Kidney (tissue), 14 donors: ENCODE measurements around the gene BMP7. TPM values are rescaled to one million over a fixed set of nuclear protein-coding genes. Genes with fewer than 3 reads are reported as not detected.

ENCODE experiments used
- DNase-seq, 5 donors: peaks; one replicate each; pipeline ENCODE4 v3.0.0-alpha.2; 2013 to 2020
- FAIRE-seq: peaks from 2 replicates; lab custom pipeline; 2012; peaks lifted over from hg19 to GRCh38; lab: Jason Lieb, UNC
- H3K27ac ChIP-seq, 2 donors: one replicate each; pipeline ENCODE4 v1.7.0; 2013; ENCODE audit warnings: low read depth in 2 of 2, low read length in 2 of 2, inconsistent platforms in 1 of 2
- H3K27me3 ChIP-seq: one replicate; pipeline ENCODE4 v1.7.1; 2013; ENCODE audit warnings: low read length, inconsistent platforms; ENCODE audit not compliant: control insufficient read depth, insufficient read depth
- H3K36me3 ChIP-seq, 3 donors: one replicate each; pipeline versions ENCODE4 v1.7.0 to v1.7.1; 2013; ENCODE audit warnings: low read length in 3 of 3, control low read depth in 1 of 3, inconsistent platforms in 1 of 3; ENCODE audit not compliant: insufficient read depth in 3 of 3, control insufficient read depth in 2 of 3
- H3K4me1 ChIP-seq, 3 donors: one replicate each; pipeline versions ENCODE4 v1.7.0 to v1.7.1; 2013; ENCODE audit warnings: low read length in 3 of 3, inconsistent platforms in 1 of 3, low read depth in 1 of 3; ENCODE audit not compliant: control insufficient read depth in 2 of 3, insufficient read depth in 2 of 3
- H3K4me3 ChIP-seq, 3 donors: one replicate each; pipeline versions ENCODE4 v1.7.0 to v1.8.1; 2013; ENCODE audit warnings: low read length in 3 of 3, control low read depth in 1 of 3, inconsistent platforms in 1 of 3
- H3K9ac ChIP-seq, 3 donors: one replicate each; pipeline versions ENCODE4 v1.7.0 to v1.7.1; 2013; ENCODE audit warnings: low read length in 3 of 3, control low read depth in 1 of 3, inconsistent platforms in 1 of 3
- H3K9me3 ChIP-seq, 3 donors: one replicate each; pipeline versions ENCODE4 v1.7.0 to v1.7.1; 2013; ENCODE audit warnings: low read length in 3 of 3, control low read depth in 1 of 3, inconsistent platforms in 1 of 3; ENCODE audit not compliant: control insufficient read depth in 2 of 3, insufficient read depth in 1 of 3
- CTCF ChIP-seq: IDR thresholded peaks from 3 replicates; pipeline ENCODE4 v1.5.1; 2012; ENCODE audit warnings: mild to moderate bottlenecking, moderate library complexity, borderline replicate concordance; ENCODE audit not compliant: insufficient read depth; ENCODE audit errors: extremely low read depth
- intact Hi-C: fragments of 100-400 bp; cut with DNase I; formaldehyde crosslinking; loops from one replicate; pipeline ENCODE4 v1.11.1; 2022
- polyA plus RNA-seq: library from polyadenylated mRNA; stranded (reverse); fragments of 350-450 nt; fragmentation: Illumina TruSeq; extraction: RNeasy Lipid Tissue Mini Kit (QIAGEN cat#74804); gene quantifications from one replicate; pipeline ENCODE4 v1.2.3, GENCODE V29; 2014; ENCODE audit warnings: low read depth, low replicate concordance; ENCODE audit not compliant: insufficient read depth
- total RNA-seq: library from RNA; stranded (reverse); fragmentation: NEBNext Ultra II Directional; extraction: Animal tissue kit (Norgen Biotek cat#: 25700); gene quantifications from one replicate; pipeline ENCODE4 v1.2.1, GENCODE V29; 2021
- donor health status: control.
- donor health status: control.
- donor health status: control.
- donor health status: control.
- donor health status: control.
- donor health status: DM: yes; HTN: yes; CAD: no.
- donor health status: Normal renal cell carcinoma (clear cell type).

Gene BMP7
- total and polyA plus RNA-seq, 2 donors from 2014 or later: 1.6 to 11.3 TPM

- no peak for TF ChIP-seq CTCF
- Histone ChIP-seq H3K9me3 (no peaks in the 10 kb centered on the region), H3K27me3 (no peaks in the 10 kb centered on the region), H3K4me1 (no peaks in the 10 kb centered on the region), H3K27ac (no peak overlapping the region), H3K36me3 (no peaks in the 10 kb centered on the region), H3K4me3 (no peak overlapping the region), H3K9ac (no peak overlapping the region)
- intact Hi-C loops: no loop called here
- no peak for DNase-seq
- no peak for FAIRE-seq
These were observed 129.7 kb downstream of the BMP7 start for GRCh38 chr20:57136734-57137133.

GRCh38 chr20:57135875-57136274 lies 130.6 kb downstream of the BMP7 start:
- Histone ChIP-seq H3K4me1 (no peaks in the 10 kb centered on the region), H3K36me3 (no peaks in the 10 kb centered on the region), H3K4me3 (no peak overlapping the region), H3K27me3 (no peaks in the 10 kb centered on the region), H3K9me3 (no peaks in the 10 kb centered on the region), H3K27ac (no peak overlapping the region), H3K9ac (no peak overlapping the region)
- TF ChIP-seq CTCF: no peak
- no peak for FAIRE-seq
- no peak for DNase-seq
- intact Hi-C loops: no loop called here

GRCh38 chr20:57134804-57135203 lies 131.6 kb downstream of the BMP7 start:
- H3K9ac ChIP-seq: no peak overlapping the region
- H3K4me1 ChIP-seq: no peaks in the 10 kb centered on the region
- H3K9me3 ChIP-seq: no peaks in the 10 kb centered on the region
- H3K36me3 ChIP-seq: no peaks in the 10 kb centered on the region
- DNase-seq (no peak), FAIRE-seq (no peak)
- TF ChIP-seq CTCF: no peak
- H3K27me3 ChIP-seq: no peaks in the 10 kb centered on the region
- intact Hi-C loops: no loop called here
- no peak overlapping the region for H3K4me3 ChIP-seq
- no peak overlapping the region for H3K27ac ChIP-seq
